GM18909 (cell line): ENCODE data around the gene MINDY4B.
"Not testable (repeated sequence)": the region's sequence is repeated elsewhere in the genome, so short reads cannot be mapped to it uniquely, and the experiment has no call there.

Experiments
- ATAC-seq: cut with Tn5 transposase; IDR thresholded peaks from one replicate; pipeline ENCODE4 v1.9.1; 2021; ENCODE audit warnings: mild to moderate bottlenecking; ENCODE audit not compliant: unreplicated experiment, poor library complexity

The MINDY4B gene

DNA sequence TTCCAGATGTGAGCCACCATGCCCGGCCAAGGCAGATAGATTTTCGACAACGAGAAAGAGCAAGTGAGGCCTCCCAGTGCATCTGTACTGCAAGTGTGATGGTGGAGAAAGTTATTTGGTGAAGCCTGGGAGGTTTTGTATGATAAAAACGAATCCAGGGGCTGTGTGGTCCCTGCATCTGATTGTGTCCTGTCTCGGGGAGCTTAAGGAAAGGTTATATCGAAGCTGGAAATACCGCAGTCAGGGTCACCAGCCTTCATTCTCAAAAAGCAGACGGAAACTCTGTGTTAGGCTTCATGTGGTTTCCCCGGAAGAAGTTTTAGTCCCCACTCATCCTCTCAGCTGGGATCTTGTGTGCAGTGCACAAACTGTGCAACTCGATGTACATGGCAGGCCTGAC, 3.4 kb downstream of the MINDY4B start:
- no peak for ATAC-seq

DNA sequence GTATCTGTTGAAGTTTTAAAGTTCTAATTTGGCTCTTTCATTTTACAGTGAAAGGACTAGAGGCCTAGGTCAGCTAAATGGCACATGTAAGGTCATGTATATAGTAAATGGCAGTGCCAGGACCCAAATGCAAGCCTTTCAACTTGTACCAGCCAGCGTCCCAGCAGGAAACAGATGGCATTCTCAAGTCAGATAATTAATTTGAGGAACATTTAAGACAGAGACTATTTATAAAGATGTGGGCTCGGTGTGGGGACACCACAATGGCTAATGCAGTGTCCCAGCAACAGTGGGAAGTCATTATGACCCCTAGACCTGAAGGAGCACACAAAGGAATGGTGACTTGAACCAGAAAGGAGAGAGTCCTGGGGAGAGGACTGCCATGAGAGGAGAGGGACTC, 6.1 kb downstream of the MINDY4B start:
- no peak for ATAC-seq

DNA sequence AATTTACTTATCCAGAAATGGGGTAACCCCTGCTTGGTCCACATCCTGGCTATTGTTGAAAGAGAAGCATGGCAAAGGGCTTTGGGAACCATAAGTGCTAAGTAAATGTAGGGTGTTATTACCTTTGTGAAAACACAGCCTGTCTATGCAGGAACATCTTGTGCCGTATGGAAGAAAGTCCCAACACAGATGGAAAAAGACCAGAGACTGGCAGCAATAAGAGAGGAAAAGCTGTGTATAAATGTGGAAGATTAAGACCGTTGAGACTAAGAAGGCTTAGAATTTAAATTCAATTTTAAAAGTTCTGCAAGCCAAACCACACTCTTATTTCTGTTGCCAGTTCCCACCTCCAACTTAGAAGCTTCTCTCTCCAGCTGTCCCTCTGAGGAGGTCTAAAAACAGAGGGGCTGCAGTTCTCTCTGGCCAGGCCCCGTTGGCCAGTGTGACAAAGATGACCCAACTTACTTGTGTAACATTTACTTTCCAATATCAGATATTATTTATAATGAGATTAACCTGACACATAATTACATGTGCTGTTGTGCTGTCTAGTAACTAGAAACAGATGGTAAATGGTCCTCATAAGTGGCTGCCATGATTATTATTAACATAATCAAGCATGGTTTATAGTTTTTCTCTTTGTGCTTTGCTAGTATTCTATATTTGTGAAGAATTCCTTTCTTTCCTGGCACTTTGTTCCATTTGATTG, 7.0 kb downstream of the MINDY4B start:
- no peak for ATAC-seq

DNA sequence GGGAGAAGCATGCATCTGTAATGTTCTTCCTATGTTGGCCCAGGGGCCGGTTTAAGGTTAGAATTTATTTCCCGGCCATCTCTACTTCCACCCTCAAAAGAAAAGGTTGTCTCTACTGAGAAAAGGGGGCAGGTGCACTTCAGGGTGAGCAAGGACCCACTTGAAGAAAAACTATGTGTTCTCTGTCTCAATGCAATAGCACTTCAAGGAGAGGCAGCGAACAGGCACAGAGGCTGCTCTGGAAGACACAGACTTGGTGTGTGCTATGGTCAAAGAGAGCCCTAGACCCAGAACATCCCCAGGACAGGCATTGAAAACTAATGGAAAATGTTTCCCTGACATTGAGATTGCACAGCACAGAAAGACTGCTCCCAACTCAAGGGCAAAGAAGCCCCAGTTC, 7.6 kb downstream of the MINDY4B start:
- ATAC-seq: no peak

DNA sequence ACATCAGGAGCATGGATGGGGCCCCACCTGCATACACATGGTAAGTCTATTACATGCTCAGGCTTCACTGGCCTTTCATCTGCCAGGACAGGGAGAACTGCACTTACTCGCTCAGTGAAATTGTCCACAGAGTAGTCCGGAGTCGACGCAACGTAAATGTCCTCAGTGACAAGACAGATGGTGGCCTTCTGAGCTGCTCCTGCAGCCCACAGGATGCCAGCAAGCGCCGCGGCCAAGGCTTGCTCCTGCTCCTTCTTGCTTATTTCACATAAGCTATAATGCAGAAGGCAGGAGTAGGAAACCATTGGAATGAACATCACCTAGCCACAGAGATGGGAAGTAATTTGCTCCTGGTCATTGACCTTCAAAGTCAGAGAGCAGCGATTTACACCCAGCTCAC, 14.4 kb downstream of the MINDY4B start:
- no peak for ATAC-seq

DNA sequence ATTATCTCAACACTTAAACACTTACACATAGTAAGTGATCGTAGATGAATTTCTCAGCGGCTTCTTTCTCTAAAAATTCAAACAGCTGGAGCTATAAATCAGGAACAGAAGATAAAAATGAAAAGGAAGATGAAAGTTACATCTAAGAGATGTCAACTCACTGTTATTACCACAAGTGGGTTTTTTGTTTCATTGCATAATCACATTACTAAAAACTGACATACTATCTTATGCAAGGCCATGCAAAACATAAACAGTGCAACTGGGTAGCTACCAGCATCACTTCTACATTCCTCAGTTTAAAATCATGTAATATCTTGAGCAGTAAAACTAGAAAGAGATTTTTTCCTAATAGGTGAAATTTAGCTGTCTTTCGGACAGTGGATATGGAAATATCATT, 14.9 kb downstream of the MINDY4B start:
- no peak for ATAC-seq

DNA sequence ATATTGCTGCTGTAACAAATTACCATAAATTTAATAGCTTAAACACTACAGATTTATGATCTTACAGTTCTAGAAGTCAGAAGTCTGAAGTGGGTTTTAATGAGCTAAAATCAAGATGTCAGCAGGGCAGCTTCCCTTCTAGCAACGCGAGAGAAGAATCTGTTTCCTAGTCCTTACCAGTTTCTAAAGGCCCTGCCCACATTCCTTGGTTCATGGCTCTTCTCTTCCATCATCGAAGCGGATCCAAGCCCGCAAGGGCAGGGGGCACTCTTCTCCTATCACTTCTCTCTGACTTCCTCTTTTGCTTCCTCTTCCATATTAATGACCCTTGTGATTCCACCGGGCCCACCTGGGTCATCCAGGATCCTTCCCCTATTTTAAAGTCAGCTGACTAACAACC, 16.1 kb downstream of the MINDY4B start:
- ATAC-seq: no peak

DNA sequence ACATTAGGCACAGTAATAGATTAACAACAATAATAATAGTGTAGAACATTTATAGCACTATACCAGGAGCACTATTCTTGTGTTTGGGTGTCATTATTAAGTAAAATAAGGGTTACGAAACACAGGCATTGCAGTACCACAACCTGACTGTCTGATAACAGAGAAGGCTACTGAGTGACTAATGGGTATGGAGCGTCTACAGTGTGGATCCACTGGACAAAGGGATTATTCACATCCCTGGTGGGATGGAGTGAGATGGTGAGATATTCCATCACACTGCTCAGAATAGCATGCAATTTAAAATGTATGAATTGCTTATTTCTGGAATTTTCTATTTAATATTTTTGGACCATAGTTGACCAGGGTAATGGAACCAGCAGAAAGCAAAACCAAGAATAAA, 18.2 kb downstream of the MINDY4B start:
- no peak for ATAC-seq

DNA sequence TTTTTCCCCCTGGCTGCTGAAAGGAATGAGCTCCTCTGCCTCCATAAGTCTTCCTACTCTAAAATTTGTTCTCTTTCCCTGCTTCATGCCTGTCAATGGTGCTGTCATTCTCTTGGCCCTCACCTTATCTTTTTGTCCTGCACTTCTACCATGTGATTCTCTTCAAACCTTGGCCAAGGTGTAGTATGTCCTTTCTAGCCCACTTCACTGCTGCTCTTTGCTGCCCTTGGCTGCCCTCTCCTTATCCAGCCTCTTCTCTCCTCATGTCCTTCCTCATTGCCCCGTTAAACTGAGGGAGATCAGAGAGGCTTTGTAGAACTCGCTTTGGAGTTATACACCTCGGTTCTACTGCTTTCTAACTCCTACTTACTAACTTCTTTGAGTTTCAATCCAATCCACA, 19.7 kb downstream of the MINDY4B start:
- no peak for ATAC-seq

DNA sequence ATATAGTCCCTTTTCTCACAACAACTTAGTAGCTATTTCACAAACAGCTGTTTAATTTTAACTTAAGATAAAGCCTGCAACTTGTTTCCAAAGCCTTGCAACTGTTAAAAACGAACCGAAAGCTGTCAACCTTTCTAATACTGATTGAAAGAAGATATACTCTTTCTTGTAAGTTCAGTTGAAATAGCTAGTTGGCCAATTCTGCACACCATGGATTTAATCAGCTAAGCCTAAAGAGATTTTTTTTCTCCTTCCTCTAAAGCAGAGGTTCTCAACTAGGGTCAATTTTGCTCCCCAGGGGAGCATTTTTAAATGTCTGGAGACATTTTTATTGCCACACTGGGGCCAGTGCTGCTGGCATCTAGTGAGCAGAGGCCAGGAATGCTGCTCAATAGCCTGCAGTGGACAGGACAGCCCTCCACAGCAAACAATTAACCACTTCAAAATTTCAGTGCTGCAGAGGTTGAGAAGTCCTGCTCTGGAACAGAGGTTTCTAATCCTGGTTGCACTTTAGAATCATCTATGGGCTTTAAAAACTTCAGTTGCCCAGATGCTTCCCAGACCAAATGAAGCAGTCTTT, 26.2 kb downstream of the MINDY4B start:
- ATAC-seq: no peak

DNA sequence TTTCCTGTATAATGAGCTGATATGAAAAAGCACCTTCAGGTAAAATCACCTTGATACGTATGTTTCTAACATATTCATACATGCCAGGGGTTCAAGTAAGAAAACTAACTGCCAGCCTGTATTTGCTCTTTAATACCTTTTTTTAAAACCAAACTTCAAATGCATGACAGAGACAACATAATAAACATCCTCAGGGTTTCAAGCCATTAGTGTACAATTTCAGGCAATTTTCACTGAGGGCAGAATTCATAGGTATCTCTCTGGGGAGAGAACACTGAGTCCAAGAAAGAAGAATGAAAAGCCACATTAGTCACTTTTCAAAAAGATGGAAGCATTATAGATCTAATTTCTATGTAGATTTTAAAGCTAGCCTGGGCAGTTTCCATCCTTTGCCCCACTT, 26.9 kb downstream of the MINDY4B start:
- no peak for ATAC-seq

DNA sequence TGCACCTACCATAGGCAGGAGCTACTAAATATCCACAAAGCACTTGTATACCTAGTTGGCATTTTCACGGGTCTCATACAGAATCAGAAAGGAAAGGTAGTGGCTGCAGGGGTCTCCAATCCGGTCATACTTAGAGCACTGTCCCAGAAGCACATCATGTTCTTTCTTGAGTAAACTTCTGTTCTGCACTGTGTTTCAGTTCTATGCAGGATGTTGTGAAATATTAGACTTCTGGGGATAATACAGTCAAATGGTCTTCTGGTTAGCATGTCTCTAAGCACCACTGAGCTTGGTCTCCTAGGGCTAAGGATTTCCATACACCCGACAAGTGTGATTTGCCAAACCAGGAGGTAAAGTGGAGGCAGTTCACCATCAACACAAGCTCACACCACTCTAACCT, 27.9 kb downstream of the MINDY4B start:
- no peak for ATAC-seq

DNA sequence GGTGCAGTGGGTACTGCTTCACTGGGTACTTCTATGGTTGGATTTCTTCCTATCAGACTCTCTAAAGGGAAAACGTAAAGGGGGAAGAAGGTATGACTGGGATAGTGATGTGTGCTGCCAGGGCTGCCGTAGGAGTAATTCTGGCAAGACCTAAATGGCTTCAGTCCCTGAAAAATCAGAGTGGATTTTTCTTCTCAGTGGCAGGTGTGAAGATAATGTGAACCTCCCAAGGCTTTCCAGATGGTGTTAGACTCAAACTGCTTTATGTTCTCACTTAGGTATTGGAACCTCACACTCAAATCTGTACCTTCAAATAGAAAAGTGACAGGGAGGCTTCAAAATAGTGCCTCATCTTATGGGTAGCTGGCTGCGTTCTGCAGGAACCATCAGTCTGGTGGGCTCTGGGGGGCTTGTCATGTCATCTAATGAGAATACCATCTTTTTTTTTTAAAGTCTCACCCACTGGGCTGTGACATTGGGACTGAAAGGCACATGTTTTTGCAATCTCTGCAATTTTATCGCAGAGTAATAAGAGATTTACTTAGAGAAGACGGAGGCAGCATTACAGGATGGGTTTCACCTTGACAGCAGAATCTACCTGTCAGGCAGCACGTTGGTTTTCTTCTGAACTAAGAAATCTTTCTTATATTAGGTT, 28.5 kb downstream of the MINDY4B start:
- ATAC-seq: no peak

DNA sequence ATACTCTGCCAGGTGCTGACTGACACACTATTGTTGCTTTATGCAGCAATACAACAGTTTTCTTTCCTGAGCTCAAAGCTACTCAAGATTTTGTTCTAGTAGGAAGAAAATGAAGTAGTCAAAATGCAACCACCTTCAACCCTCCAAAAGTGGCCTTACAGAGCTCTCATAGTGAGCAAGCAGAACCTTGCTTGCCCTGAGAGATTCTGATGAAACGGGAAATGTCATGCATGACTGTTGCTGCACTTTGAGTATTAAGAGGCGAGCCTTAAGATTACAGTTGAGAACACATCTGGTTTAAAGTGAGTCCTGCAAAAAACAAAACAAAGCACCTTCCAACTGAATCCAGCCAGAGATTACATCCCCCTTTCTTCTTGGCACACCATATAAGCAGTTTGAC, 29.7 kb downstream of the MINDY4B start:
- no peak for ATAC-seq

DNA sequence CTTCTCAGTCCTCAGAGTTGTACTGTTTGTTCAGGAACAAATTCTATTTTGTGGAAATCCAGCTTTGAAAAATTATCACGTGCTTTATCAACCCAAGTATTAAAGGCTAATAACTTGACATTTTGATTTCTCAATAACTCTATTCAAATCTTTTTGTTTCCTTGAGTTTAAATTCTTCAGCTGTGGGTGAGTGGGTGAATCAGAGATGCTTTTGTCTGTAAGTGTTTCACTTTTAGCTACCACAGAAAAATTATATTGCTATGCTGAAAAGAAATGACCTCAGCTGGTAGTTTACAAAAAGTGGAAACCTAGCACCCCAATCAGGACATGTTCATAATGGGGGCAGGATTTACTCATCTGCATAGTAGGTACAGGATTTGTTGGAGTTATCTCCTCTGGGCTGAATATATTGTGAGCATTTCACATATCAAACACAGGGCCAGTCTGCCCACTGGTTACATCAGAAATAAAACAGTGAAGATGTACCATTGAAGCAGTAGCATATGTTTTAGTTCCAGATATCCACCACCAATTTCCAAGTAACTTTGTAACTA, 30.5 kb downstream of the MINDY4B start:
- ATAC-seq: no peak

DNA sequence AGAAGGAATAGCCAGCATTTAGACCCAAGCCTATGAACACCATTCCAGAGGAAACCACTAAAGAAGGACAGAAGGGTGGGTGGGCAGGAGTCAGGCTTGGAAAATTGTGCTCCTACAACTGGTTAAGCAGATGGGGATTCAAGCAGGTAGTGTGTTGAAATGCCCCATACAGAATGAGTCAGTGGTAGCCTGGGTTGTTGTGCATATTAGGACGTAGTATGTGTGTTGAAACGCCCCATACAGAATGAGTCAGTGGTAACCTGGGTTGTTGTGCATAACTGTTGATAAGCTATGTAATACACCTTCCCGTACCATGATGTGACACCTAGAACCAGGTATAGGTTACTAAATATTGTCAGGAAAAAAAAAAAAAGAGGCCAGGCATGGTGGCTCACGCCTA, 34.0 kb downstream of the MINDY4B start:
- no peak for ATAC-seq

DNA sequence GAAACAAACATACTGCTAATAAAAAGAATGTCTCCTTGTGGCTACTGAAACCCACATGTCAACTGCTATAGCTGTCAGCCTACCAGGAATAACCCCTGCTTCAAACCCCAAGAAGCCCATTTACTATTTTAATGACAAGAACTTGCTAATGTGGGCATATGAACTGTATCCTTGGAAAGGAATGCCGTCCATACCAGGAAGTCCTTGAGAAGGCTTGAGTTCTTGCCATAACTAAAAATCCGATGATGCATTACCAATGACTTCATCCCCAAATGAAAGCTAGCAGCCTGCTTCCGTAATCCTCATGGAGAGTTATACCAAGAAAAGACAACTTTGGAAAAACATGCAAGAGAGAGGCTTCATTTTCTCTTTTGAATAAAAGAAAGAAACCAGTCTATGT, 34.8 kb downstream of the MINDY4B start:
- no peak for ATAC-seq

DNA sequence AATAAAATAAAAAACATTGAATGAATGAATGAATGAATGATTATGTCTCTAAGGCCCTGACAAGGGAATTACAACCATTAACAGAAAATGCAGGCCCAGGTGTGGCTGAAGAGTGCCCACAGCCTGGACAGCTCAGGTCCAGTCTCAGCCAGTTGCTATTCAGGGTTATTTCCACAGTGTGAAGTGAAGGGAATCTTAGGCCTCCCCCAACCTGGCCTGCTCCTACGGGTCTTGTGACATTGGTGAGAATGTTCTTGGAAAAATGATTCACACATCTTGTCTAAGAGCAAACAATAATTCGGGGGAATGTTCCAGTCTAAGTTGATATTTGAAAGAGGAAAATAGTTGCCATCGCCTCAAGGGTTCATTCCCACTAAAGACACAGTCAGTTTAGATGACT, 37.0 kb downstream of the MINDY4B start:
- ATAC-seq: no peak

DNA sequence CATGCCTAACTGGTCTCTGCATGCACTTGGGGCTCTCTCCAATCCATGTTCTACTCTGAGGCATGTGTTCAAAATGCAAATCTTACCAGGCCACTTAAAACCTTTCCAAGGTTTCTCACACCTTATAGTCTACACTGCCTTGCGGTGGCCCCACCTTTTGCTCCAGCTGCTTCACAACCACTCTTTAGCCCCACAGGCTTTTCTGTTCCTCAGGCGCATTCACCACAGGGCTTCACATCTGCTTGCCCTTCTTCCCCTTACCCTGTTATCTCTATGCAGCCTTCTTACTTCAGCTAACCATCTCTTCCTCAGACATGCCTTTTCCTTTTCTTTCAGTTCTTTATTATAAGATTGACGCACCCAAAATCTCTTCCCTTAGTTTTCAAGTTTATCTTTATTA, 37.8 kb downstream of the MINDY4B start:
- ATAC-seq: no peak

DNA sequence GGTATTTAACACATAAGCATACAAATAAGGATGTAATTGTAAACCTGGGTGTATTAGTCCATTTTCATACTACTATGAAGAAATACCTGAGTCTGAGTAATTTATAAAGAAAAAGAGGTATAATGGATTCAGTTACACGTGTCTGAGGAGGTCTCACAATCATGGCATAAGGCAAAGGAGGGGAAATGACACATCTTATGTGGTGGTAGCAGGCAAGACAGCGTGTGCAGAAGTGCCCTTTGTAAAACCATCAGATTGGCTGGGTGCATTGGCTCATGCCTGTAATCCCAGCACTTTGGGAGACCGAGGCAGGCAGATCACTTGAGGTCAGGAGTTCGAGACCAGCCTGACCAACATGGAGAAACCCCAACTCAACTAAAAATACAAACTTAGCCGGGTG, 41.3 kb downstream of the MINDY4B start:
- ATAC-seq: not testable (repeated sequence)

DNA sequence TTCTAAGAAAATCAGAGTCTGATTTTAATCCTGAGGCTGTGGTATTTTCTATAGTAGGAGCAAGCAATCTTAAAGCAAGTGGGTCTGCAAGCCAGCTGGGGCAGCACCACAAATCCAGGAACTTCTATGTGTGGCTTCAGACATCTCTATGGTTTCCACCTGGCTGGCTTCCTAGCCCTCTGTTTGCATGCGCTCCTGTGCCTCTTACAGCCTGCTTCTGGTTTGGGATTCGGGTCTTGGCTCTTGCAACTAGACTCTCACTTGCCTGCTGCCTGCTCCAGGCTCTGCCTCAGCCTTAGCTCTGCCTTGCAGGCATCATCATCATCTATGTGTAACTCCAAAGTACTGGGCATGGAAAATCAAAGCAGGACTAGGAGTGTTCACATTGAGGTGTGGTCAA, 43.4 kb downstream of the MINDY4B start:
- ATAC-seq: no peak

DNA sequence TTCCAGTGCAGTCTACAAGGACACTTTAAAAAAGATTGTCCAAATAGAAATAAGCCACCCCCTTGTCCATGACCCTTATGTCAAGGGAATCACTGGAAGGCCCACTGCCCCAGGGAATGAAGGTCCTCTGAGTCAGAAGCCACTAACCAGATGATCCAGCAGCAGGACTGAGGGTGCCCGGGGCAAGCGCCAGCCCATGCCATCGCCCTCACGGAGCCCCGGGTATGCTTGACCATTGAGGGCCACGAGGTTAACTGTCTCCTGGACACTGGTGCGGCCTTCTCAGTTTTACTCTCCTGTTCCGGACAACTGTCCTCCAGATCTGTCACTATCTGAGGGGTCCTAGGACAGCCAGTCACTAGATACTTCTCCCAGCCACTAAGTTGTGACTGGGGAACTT, 47.3 kb downstream of the MINDY4B start:
- not testable (repeated sequence) for ATAC-seq
